Transverse colon (tissue), 4 donors: ENCODE data around the gene PDE2A. TPM values are rescaled to one million over a fixed set of nuclear protein-coding genes. Genes with fewer than 3 reads are reported as not detected.

Source experiments
- DNase-seq: peaks from one replicate; pipeline ENCODE4 v3.0.0-alpha.2; 2019
- H3K27ac ChIP-seq, 4 donors: fragments of 200-600 bp; sonication (generic); 2 replicates each; pipeline ENCODE4 v1.5.1; 2016 to 2018; ENCODE audit warnings: inconsistent platforms in 4 of 4
- H3K27me3 ChIP-seq: fragments of 200-600 bp; sonication (generic); 2 replicates; pipeline ENCODE4 v1.5.1; 2017; ENCODE audit warnings: inconsistent platforms
- H3K36me3 ChIP-seq, 4 donors: fragments of 200-600 bp; sonication (generic); 2 replicates each; pipeline ENCODE4 v1.5.1; 2017 to 2019; ENCODE audit warnings: inconsistent platforms in 4 of 4
- H3K4me1 ChIP-seq, 4 donors: fragments of 200-600 bp; sonication (generic); 2 replicates each; pipeline ENCODE4 v1.5.1; 2017 to 2020; ENCODE audit warnings: inconsistent platforms in 4 of 4
- H3K4me3 ChIP-seq, 4 donors: fragments of 200-600 bp; sonication (generic); 1 replicate in 1 of 4; 2 replicates in 3 of 4; pipeline versions ENCODE4 v1.5.1 to v1.6.1; 2017 to 2019; ENCODE audit warnings: inconsistent platforms in 4 of 4
- H3K9me3 ChIP-seq, 2 donors: fragments of 200-600 bp; sonication (generic); 2 replicates each; pipeline ENCODE4 v1.5.1; 2017 to 2019; ENCODE audit warnings: inconsistent platforms in 2 of 2
- CTCF ChIP-seq, 5 experiments: fragments of 200-600 bp in 3 of 5; fragments of 450-650 bp in 2 of 5; sonication (generic) in 3 of 5; IDR thresholded peaks; 1 replicate in 2 of 5; 2 replicates in 3 of 5; pipeline ENCODE4 v1.5.1; 2016 to 2017; ENCODE audit warnings: antibody characterized with exemption in 5 of 5, inconsistent platforms in 3 of 5, mild to moderate bottlenecking in 2 of 5, moderate library complexity in 1 of 5
- EP300 ChIP-seq: sonication (generic); formaldehyde crosslinking; IDR thresholded peaks from one replicate; pipeline ENCODE4 v1.6.1; 2017; ENCODE audit warnings: antibody characterized with exemption, low read depth
- POLR2A ChIP-seq: fragments of 450-650 bp; IDR thresholded peaks from one replicate; pipeline ENCODE4 v1.6.1; 2016; ENCODE audit warnings: antibody characterized with exemption, mild to moderate bottlenecking, moderate library complexity
- POLR2AphosphoS5 ChIP-seq, 3 donors: sonication (generic); formaldehyde crosslinking; IDR thresholded peaks; one replicate each; pipeline ENCODE4 v1.6.1; 2016; ENCODE audit warnings: antibody characterized with exemption in 3 of 3
- WGBS, 2 donors: methylation state at CpG; one replicate each; pipeline ENCODE4 v1.1.5; 2018; ENCODE audit warnings: low coverage in 1 of 2; 5-methylcytosine and 5-hydroxymethylcytosine counted together
- in situ Hi-C, 4 donors: fragments of 200-750 bp; cut with MboI; loops; one replicate each; pipeline versions ENCODE4 v1.15.0 to v1.15.1; 2017; ENCODE audit warnings: low sequenced_read_pairs in 3 of 4, low pct_ligation_motif_present in 1 of 4, low pct_unique_long_range_greater_than_20kb in 1 of 4
- intact Hi-C: fragments of 100-400 bp; cut with DNase I; formaldehyde crosslinking; loops from one replicate; pipeline ENCODE4 v1.15.1; 2023; ENCODE audit warnings: low total_unique reads
- total RNA-seq, 4 donors: library from RNA; depleted of rRNA; stranded (reverse); fragments of >200 nt; gene quantifications; one replicate each; pipeline ENCODE4 v1.1.0, GENCODE V29; 2016

PDE2A gene
- total RNA-seq, 4 donors from 2014 or later = 6.6 to 41.9 (median 17.1) TPM

DNA sequence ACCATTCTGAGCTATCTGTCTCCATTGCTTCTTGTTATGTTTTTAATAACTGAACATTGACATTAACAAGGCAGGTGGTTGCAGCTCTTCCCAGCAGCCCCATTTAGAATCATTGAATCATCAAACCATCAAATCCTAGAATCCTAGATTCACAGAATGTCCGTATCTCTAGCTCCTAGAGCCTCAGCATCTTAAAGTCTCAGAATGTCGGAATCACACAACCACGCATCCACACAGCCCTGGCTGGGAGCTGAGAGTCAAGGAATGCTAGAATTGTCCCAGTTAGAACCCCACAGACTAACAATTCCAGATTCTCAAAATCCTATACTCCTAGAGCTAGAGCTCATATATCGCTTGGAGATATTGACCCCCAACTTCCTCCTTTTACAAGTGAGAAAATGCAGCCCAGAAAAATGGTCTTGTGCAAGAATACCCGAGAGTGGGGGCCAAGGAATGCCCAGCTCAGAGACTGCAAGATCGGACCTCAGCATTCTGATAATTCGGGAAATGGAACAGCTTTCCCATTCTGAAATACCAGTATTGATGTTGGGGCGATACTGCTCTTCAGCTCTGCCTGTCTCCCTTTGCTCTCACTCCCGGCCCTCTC is 38.8 kb downstream of the PDE2A start:
- no peaks in the 10 kb centered on the region for H3K9me3 ChIP-seq
- H3K36me3 ChIP-seq = no peaks in the 10 kb centered on the region
- H3K27ac ChIP-seq = peak overlapping the region in 1 of 4 donors; percentile 43
- H3K4me3 ChIP-seq = no peak overlapping the region
- intact Hi-C loops (no loop called here), in situ Hi-C loops (no loop called here)
- DNase-seq = no peak
- peaks cover 6 to 19% (median 15%) of the 10 kb centered on the region in 4 donors for H3K4me1 ChIP-seq
- TF ChIP-seq CTCF (IDR thresholded peaks at IDR 0.05) (no peak), POLR2AphosphoS5 (IDR thresholded peaks at IDR 0.05) (no peak), POLR2A (no peak), EP300 (no peak)
- H3K27me3 ChIP-seq = peaks cover 4% of the 10 kb centered on the region
- WGBS, 2 donors = 78% methylated on average over 9 of the region's 9 CpGs; no CpG with 5 or more reads in 1 of the 2 donors

- Histone ChIP-seq H3K4me1 (peaks cover 14 to 27% (median 23%) of the 10 kb centered on the region in 4 donors), H3K27me3 (peaks cover 4% of the 10 kb centered on the region), H3K9me3 (no peaks in the 10 kb centered on the region), H3K36me3 (no peaks in the 10 kb centered on the region), H3K27ac (peak overlapping the region in 2 of 4 donors; percentile 32 to 87), H3K4me3 (no peak overlapping the region)
- no peak for TF ChIP-seq EP300
- TF ChIP-seq CTCF (IDR thresholded peaks at IDR 0.05) = no peak
- TF ChIP-seq POLR2AphosphoS5 (IDR thresholded peaks at IDR 0.05) = no peak
- no peak for TF ChIP-seq POLR2A
- intact Hi-C loops (no loop called here), in situ Hi-C loops (no loop called here)
- 68% methylated on average over 5 of the region's 7 CpGs; no CpG with 5 or more reads in 1 of the 2 donors for WGBS, 2 donors
- no peak for DNase-seq
These were observed 39.6 kb downstream of the PDE2A start for GRCh38 chr11:72634472-72635095.

- H3K4me1 ChIP-seq = peaks cover 18 to 31% (median 28%) of the 10 kb centered on the region in 4 donors
- TF ChIP-seq POLR2A (no peak), CTCF (IDR thresholded peaks at IDR 0.05) (no peak), POLR2AphosphoS5 (IDR thresholded peaks at IDR 0.05) (no peak)
- in situ Hi-C loops = no loop called here
- WGBS, 2 donors = 67 to 85% methylated on average over 3 to 9 of the region's 9 CpGs
- H3K9me3 ChIP-seq = no peaks in the 10 kb centered on the region
- peak overlapping the region in 2 of 4 donors; percentile 32 to 87 for H3K27ac ChIP-seq
- peaks cover under 1% of the 10 kb centered on the region for H3K27me3 ChIP-seq
- no peak for DNase-seq
- intact Hi-C loops = no loop called here
- H3K4me3 ChIP-seq = no peak overlapping the region
- no peaks in the 10 kb centered on the region for H3K36me3 ChIP-seq
These were observed 40.2 kb downstream of the PDE2A start for GRCh38 chr11:72634016-72634415.

DNA sequence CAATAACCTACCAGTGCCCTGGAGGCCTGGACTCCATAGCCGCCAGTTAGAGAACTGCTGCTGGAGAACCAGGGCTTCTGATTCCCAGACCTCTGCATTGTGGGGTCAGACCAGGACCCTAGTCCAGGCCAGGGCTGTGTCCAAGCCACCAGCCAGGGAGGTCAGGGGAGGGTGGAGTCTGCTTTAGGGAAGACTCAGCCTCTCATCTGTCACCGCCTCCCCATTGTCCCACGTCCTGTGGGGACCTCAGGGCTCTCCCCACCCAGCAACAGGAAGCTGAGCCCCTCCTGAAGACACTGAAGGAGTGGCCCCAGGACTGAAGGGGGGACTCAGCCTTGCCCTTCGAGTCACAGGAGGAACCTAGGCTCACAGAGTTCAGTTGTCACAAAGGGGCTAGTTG is 41.2 kb downstream of the PDE2A start:
- 85% methylated on average over 3 of the region's 4 CpGs; no CpG with 5 or more reads in 1 of the 2 donors for WGBS, 2 donors
- H3K9me3 ChIP-seq = no peaks in the 10 kb centered on the region
- TF ChIP-seq POLR2A (no peak), POLR2AphosphoS5 (IDR thresholded peaks at IDR 0.05) (no peak), EP300 (no peak), CTCF (IDR thresholded peaks at IDR 0.05) (no peak)
- H3K27ac ChIP-seq = peak overlapping the region; percentile 17 to 87 (median 54)
- H3K27me3 ChIP-seq = no peaks in the 10 kb centered on the region
- DNase-seq = no peak
- in situ Hi-C loops = no loop called here
- H3K4me3 ChIP-seq = no peak overlapping the region
- no peaks in the 10 kb centered on the region for H3K36me3 ChIP-seq
- H3K4me1 ChIP-seq = peaks cover 24 to 39% (median 31%) of the 10 kb centered on the region in 4 donors
- intact Hi-C loops = no loop called here
